HepG2 (cell line): Measurements from ENCODE around the gene SPACDR. TPM values are rescaled to one million over a fixed set of nuclear protein-coding genes. Genes with fewer than 3 reads are reported as not detected.

ENCODE experiments used
- AGO2 ChIP-seq: fragments of 200-400 bp; formaldehyde crosslinking; optimal IDR thresholded peaks from 2 replicates; pipeline ENCODE3; 2017; ENCODE audit warnings: mild to moderate bottlenecking, low read depth, low read length, moderate library complexity
- CCAR2 ChIP-seq: fragments of 200-400 bp; formaldehyde crosslinking; optimal IDR thresholded peaks from 2 replicates; pipeline ENCODE3; 2018; ENCODE audit warnings: low read depth, mild to moderate bottlenecking, low read length, moderate library complexity
- FLYWCH1 ChIP-seq: sonication (generic); formaldehyde crosslinking; IDR thresholded peaks from 2 replicates; pipeline ENCODE4 v1.8.1; 2023; ENCODE audit warnings: mild to moderate bottlenecking, missing genetic modification reagents
- MAF1 ChIP-seq: sonication (generic); formaldehyde crosslinking; IDR thresholded peaks from 2 replicates; pipeline ENCODE4 v1.5.0; 2020; ENCODE audit warnings: missing genetic modification reagents, borderline replicate concordance
- MLXIP ChIP-seq: sonication (generic); formaldehyde crosslinking; IDR thresholded peaks from 2 replicates; pipeline ENCODE4 v1.9.0; 2021; ENCODE audit warnings: missing genetic modification reagents, borderline replicate concordance
- NR2F2 ChIP-seq: IDR thresholded peaks from 2 replicates; pipeline ENCODE4 v1.6.1; 2012; ENCODE audit warnings: low read depth, inconsistent platforms, borderline replicate concordance
- PAWR ChIP-seq: sonication (generic); formaldehyde crosslinking; IDR thresholded peaks from 2 replicates; pipeline ENCODE4 v1.4.0; 2020; ENCODE audit warnings: missing genetic modification reagents, mild to moderate bottlenecking, borderline replicate concordance
- REL ChIP-seq: sonication (generic); formaldehyde crosslinking; conservative IDR thresholded peaks from 2 replicates; pipeline ENCODE4 v1.8.0; 2022; ENCODE audit warnings: mild to moderate bottlenecking, missing genetic modification reagents, moderate library complexity
- TARDBP ChIP-seq: sonication (generic); formaldehyde crosslinking; IDR thresholded peaks from 2 replicates; pipeline ENCODE4 v1.8.0; 2022; ENCODE audit warnings: mild to moderate bottlenecking, missing genetic modification reagents
- TBP ChIP-seq: sonication (generic); formaldehyde crosslinking; IDR thresholded peaks from 2 replicates; pipeline ENCODE4 v1.5.0; 2020; ENCODE audit warnings: missing genetic modification reagents
- XBP1 ChIP-seq: sonication (generic); formaldehyde crosslinking; IDR thresholded peaks from 2 replicates; pipeline ENCODE4 v1.5.0; 2020; ENCODE audit warnings: missing genetic modification reagents
- ZKSCAN8 ChIP-seq: IDR thresholded peaks from 2 replicates; pipeline ENCODE4 v1.6.1; 2016; ENCODE audit warnings: borderline replicate concordance, missing genetic modification reagents, missing compliant biosample characterization
- ZNF329 ChIP-seq: sonication (generic); formaldehyde crosslinking; IDR thresholded peaks from 2 replicates; pipeline ENCODE4 v1.9.0; 2021; ENCODE audit warnings: low read depth, mild to moderate bottlenecking, missing genetic modification reagents
- ZNF343 ChIP-seq: sonication (generic); formaldehyde crosslinking; IDR thresholded peaks from 2 replicates; pipeline ENCODE4 v1.4.0; 2020; ENCODE audit warnings: mild to moderate bottlenecking, missing genetic modification reagents
- ZNF629 ChIP-seq: sonication (generic); formaldehyde crosslinking; conservative IDR thresholded peaks from 2 replicates; pipeline ENCODE4 v1.5.0; 2020; ENCODE audit warnings: missing genetic modification reagents
- ZNF652 ChIP-seq: IDR thresholded peaks from 2 replicates; pipeline ENCODE4 v1.6.1; 2016; ENCODE audit warnings: low read depth, borderline replicate concordance
- polyA plus RNA-seq, 8 experiments: library from polyadenylated mRNA; depleted of rRNA in 3 of 8; stranded (reverse) in 7 of 8; unstranded in 1 of 8; fragments of >200 nt; fragmentation: Illumina TruSeq in 4 of 8; extraction: Trizol in 4 of 8; gene quantifications; 2 replicates each; pipeline versions ENCODE4 v1.2.1 to v1.2.3, GENCODE V29; 2011 to 2016; ENCODE audit warnings: low read depth in 4 of 8, missing spikeins in 1 of 8, mixed read lengths in 1 of 8; ENCODE audit not compliant: insufficient read depth in 1 of 8
- total RNA-seq, 5 experiments: library from RNA; depleted of rRNA; stranded (reverse); fragments of >200 nt; fragmentation: Illumina TruSeq; extraction: Trizol; gene quantifications; 2 replicates each; pipeline ENCODE4 v1.2.3, GENCODE V29; 2016; ENCODE audit warnings: low read depth in 1 of 5
- TF ChIP-seq, protein P1 (sequence below): sonication (generic); formaldehyde crosslinking; IDR thresholded peaks from 2 replicates; pipeline ENCODE4 v1.4.0; 2020; ENCODE audit warnings: mild to moderate bottlenecking, missing genetic modification reagents
- TF ChIP-seq, protein P2 (sequence below): sonication (generic); formaldehyde crosslinking; IDR thresholded peaks from 2 replicates; pipeline ENCODE4 v1.8.1; 2022; ENCODE audit warnings: low read depth, mild to moderate bottlenecking, missing genetic modification reagents
- TF ChIP-seq, protein P3 (sequence below): sonication (generic); formaldehyde crosslinking; IDR thresholded peaks from 2 replicates; pipeline ENCODE4 v1.5.0; 2020; ENCODE audit warnings: missing genetic modification reagents
- TF ChIP-seq, protein P4 (sequence below): IDR thresholded peaks from 2 replicates; pipeline ENCODE4 v1.6.1; 2016; ENCODE audit warnings: low read depth, control low read depth

Gene SPACDR
- total and polyA plus RNA-seq, 2 of the 13 experiments (the other 11 are each of a cell fraction or from before 2014, with no cell fraction given): 0.41 TPM; not detected in 1

GRCh38 chr7:100444311-100445278 is 19.5 kb downstream of the SPACDR start (continued):
- TF ChIP-seq MLXIP (CRISPR knock-in tag): no peak
- TF ChIP-seq, protein P1, sequence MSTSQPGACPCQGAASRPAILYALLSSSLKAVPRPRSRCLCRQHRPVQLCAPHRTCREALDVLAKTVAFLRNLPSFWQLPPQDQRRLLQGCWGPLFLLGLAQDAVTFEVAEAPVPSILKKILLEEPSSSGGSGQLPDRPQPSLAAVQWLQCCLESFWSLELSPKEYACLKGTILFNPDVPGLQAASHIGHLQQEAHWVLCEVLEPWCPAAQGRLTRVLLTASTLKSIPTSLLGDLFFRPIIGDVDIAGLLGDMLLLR (CRISPR knock-in tag): 0 out of 2 replicates have a peak, but pooled peaks have one; percentile 11
- no peak for TF ChIP-seq CCAR2
- no peak for TF ChIP-seq ZNF652 (CRISPR knock-in tag)
- TF ChIP-seq AGO2: no peak
- peak; percentile 86 for TF ChIP-seq NR2F2
- peak; percentile 89 for TF ChIP-seq TARDBP (CRISPR knock-in tag)
- TF ChIP-seq TBP (CRISPR knock-in tag): no peak
- no peak for TF ChIP-seq ZNF343 (CRISPR knock-in tag)
- no peak for TF ChIP-seq FLYWCH1
- no peak; the same call in 1 of the 2 replicates for TF ChIP-seq ZNF329
- no peak for TF ChIP-seq MAF1 (CRISPR knock-in tag)
- TF ChIP-seq, protein P2, sequence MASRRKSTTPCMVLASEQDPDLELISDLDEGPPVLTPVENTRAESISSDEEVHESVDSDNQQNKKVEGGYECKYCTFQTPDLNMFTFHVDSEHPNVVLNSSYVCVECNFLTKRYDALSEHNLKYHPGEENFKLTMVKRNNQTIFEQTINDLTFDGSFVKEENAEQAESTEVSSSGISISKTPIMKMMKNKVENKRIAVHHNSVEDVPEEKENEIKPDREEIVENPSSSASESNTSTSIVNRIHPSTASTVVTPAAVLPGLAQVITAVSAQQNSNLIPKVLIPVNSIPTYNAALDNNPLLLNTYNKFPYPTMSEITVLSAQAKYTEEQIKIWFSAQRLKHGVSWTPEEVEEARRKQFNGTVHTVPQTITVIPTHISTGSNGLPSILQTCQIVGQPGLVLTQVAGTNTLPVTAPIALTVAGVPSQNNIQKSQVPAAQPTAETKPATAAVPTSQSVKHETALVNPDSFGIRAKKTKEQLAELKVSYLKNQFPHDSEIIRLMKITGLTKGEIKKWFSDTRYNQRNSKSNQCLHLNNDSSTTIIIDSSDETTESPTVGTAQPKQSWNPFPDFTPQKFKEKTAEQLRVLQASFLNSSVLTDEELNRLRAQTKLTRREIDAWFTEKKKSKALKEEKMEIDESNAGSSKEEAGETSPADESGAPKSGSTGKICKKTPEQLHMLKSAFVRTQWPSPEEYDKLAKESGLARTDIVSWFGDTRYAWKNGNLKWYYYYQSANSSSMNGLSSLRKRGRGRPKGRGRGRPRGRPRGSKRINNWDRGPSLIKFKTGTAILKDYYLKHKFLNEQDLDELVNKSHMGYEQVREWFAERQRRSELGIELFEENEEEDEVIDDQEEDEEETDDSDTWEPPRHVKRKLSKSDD (CRISPR knock-in tag): peak; percentile 35; the same call in 1 of the 2 replicates
- TF ChIP-seq, protein P3, sequence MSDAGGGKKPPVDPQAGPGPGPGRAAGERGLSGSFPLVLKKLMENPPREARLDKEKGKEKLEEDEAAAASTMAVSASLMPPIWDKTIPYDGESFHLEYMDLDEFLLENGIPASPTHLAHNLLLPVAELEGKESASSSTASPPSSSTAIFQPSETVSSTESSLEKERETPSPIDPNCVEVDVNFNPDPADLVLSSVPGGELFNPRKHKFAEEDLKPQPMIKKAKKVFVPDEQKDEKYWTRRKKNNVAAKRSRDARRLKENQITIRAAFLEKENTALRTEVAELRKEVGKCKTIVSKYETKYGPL (CRISPR knock-in tag): no peak
- TF ChIP-seq ZKSCAN8 (CRISPR knock-in tag): peak; percentile 85; the same call in 1 of the 2 replicates
- no peak for TF ChIP-seq XBP1 (CRISPR knock-in tag)
- TF ChIP-seq, protein P4, sequence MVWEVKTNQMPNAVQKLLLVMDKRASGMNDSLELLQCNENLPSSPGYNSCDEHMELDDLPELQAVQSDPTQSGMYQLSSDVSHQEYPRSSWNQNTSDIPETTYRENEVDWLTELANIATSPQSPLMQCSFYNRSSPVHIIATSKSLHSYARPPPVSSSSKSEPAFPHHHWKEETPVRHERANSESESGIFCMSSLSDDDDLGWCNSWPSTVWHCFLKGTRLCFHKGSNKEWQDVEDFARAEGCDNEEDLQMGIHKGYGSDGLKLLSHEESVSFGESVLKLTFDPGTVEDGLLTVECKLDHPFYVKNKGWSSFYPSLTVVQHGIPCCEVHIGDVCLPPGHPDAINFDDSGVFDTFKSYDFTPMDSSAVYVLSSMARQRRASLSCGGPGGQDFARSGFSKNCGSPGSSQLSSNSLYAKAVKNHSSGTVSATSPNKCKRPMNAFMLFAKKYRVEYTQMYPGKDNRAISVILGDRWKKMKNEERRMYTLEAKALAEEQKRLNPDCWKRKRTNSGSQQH: peak; percentile 62; the same call in 1 of the 2 replicates
- no peak for TF ChIP-seq PAWR
- TF ChIP-seq REL (CRISPR knock-in tag): no peak
- TF ChIP-seq ZNF629 (CRISPR knock-in tag): no peak; the same call in 1 of the 2 replicates
